Spleen (tissue), 7 donors: ENCODE measurements around the gene URAD.

Experiments
- POLR2AphosphoS5 ChIP-seq, 3 donors: sonication (generic); formaldehyde crosslinking; IDR thresholded peaks; one replicate each; pipeline ENCODE4 v1.5.1; 2017; ENCODE audit warnings: antibody characterized with exemption in 3 of 3
- TF ChIP-seq, protein P1 (sequence below), 11 experiments: fragments of 200-600 bp in 7 of 11; fragments of 450-650 bp in 4 of 11; sonication (generic) in 4 of 11; IDR thresholded peaks in 8 of 11; conservative IDR thresholded peaks in 3 of 11; 1 replicate in 7 of 11; 2 replicates in 4 of 11; pipeline versions ENCODE4 v1.4.0 to v1.8.0; 2016 to 2021; ENCODE audit warnings: antibody characterized with exemption in 11 of 11, inconsistent platforms in 4 of 11, mild to moderate bottlenecking in 1 of 11
- donor health status: DM: no; HTN: no; CAD: no; lungs with moderate emphysema.
- donor health status: DM: no; HTN: no; CAD: no.
- donor health status: DM: no; HTN: no; CAD: no.

DNA sequence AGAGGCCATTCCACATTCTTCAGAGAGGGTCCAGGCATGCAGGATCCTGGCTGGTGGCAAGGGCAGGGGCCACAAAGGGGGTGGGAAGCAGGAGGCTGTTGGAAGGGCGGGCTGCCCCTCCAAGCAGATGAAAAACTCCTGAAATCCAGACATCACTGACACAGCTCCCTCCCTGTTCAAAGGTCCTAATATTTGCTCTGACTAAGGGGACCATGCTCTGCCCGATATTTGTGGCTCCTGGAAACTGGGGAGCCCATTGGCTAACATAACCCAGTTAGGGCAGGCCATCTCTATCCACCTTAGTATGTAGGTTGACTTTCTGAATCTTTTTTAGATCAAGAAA lies 16.0 kb downstream of the URAD start:
- TF ChIP-seq POLR2AphosphoS5 (IDR thresholded peaks at IDR 0.05), result no peak
- TF ChIP-seq, protein P1, sequence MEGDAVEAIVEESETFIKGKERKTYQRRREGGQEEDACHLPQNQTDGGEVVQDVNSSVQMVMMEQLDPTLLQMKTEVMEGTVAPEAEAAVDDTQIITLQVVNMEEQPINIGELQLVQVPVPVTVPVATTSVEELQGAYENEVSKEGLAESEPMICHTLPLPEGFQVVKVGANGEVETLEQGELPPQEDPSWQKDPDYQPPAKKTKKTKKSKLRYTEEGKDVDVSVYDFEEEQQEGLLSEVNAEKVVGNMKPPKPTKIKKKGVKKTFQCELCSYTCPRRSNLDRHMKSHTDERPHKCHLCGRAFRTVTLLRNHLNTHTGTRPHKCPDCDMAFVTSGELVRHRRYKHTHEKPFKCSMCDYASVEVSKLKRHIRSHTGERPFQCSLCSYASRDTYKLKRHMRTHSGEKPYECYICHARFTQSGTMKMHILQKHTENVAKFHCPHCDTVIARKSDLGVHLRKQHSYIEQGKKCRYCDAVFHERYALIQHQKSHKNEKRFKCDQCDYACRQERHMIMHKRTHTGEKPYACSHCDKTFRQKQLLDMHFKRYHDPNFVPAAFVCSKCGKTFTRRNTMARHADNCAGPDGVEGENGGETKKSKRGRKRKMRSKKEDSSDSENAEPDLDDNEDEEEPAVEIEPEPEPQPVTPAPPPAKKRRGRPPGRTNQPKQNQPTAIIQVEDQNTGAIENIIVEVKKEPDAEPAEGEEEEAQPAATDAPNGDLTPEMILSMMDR (IDR thresholded peaks at IDR 0.05 in 8 of 11, conservative IDR thresholded peaks at IDR 0.05 in 3 of 11), result no peak
